Endothelial cell of umbilical vein (primary cell): ENCODE measurements around the gene SIRT5.

Experiments used
- CTCF ChIP-seq, 2 donors: IDR thresholded peaks; 1 replicate in 1 of 2; 2 replicates in 1 of 2; pipeline ENCODE4 v1.5.1; 2011; ENCODE audit warnings: low read length in 2 of 2, mild to moderate bottlenecking in 2 of 2, moderate library complexity in 2 of 2, control low read depth in 1 of 2, inconsistent platforms in 1 of 2, low read depth in 1 of 2; ENCODE audit not compliant: insufficient read depth in 1 of 2; ENCODE audit errors: extremely low read depth in 1 of 2
- EZH2 ChIP-seq: IDR thresholded peaks from 2 replicates; pipeline ENCODE4 v1.6.1; 2012; ENCODE audit warnings: borderline replicate concordance, low read depth, mild to moderate bottlenecking, moderate library complexity, low read length, inconsistent platforms; ENCODE audit not compliant: severe bottlenecking
- FOS ChIP-seq: IDR thresholded peaks from 2 replicates; pipeline ENCODE4 v1.6.1; 2011; ENCODE audit warnings: mild to moderate bottlenecking, low read length, moderate library complexity, borderline replicate concordance; ENCODE audit not compliant: insufficient read depth
- JUN ChIP-seq: IDR thresholded peaks from 2 replicates; pipeline ENCODE4 v1.6.1; 2011; ENCODE audit warnings: borderline replicate concordance, low read depth; ENCODE audit not compliant: insufficient read length, insufficient read depth
- MAX ChIP-seq: IDR thresholded peaks from 2 replicates; pipeline ENCODE4 v1.6.1; 2011; ENCODE audit not compliant: insufficient read depth, insufficient read length
- MYC ChIP-seq: IDR thresholded peaks from one replicate; pipeline ENCODE4 v1.6.1; 2011; ENCODE audit warnings: mild to moderate bottlenecking, low read depth, low read length
- POLR2A ChIP-seq: IDR thresholded peaks from 2 replicates; pipeline ENCODE4 v1.6.1; 2012; ENCODE audit warnings: low read depth, mild to moderate bottlenecking, control low read depth, low read length
- POLR2AphosphoS5 ChIP-seq: IDR thresholded peaks from 2 replicates; pipeline ENCODE4 v1.6.1; 2012; ENCODE audit warnings: low read depth, mild to moderate bottlenecking, control low read depth, low read length, moderate library complexity; ENCODE audit not compliant: insufficient read depth

- no peak for TF ChIP-seq CTCF (IDR thresholded peaks at IDR 0.05; ENCODE audit: extremely low read depth in 1 of 2, insufficient read depth in 1 of 2, low read depth in 1 of 2, low read length in 2 of 2)
- TF ChIP-seq JUN: no peak
- no peak for TF ChIP-seq POLR2A
- no peak for TF ChIP-seq POLR2AphosphoS5
- no peak for TF ChIP-seq EZH2
- no peak for TF ChIP-seq MAX
- TF ChIP-seq FOS: no peak
- no peak for TF ChIP-seq MYC
These were observed 68.7 kb downstream of the SIRT5 start for GRCh38 chr6:13643125-13643524.
